ENCODE data around the gene STAT3.

STAT3 gene

GRCh38 chr17:42345396-42346073 is 42.7 kb downstream of the STAT3 start:
- no peak for TF ChIP-seq CTCF (IDR thresholded peaks at IDR 0.05; ENCODE audit: control insufficient read depth, insufficient read depth, low read depth, low read length, missing control alignments)
- H3K4me3 ChIP-seq (ENCODE audit: control insufficient read depth, low read depth, low read length) = no peak overlapping the region
- DNase-seq (ENCODE audit: low read depth) = no peak

- no peak overlapping the region for H3K4me3 ChIP-seq (ENCODE audit: control insufficient read depth, low read depth, low read length)
- no peak for DNase-seq (ENCODE audit: low read depth)
- TF ChIP-seq CTCF (IDR thresholded peaks at IDR 0.05; ENCODE audit: control insufficient read depth, insufficient read depth, low read depth, low read length, missing control alignments) = no peak
Measured at GRCh38 chr17:42342242-42343008, 45.8 kb downstream of the STAT3 start.

- no peak for TF ChIP-seq CTCF (IDR thresholded peaks at IDR 0.05; ENCODE audit: control insufficient read depth, insufficient read depth, low read depth, low read length, missing control alignments)
- DNase-seq (ENCODE audit: low read depth) = no peak
- H3K4me3 ChIP-seq (ENCODE audit: control insufficient read depth, low read depth, low read length) = no peak overlapping the region
Measured at GRCh38 chr17:42341568-42341967, 46.7 kb downstream of the STAT3 start.

- no peak for DNase-seq (ENCODE audit: low read depth)
- no peak overlapping the region for H3K4me3 ChIP-seq (ENCODE audit: control insufficient read depth, low read depth, low read length)
- TF ChIP-seq CTCF (IDR thresholded peaks at IDR 0.05; ENCODE audit: control insufficient read depth, insufficient read depth, low read depth, low read length, missing control alignments) = no peak
Measured at GRCh38 chr17:42340691-42341127, 47.5 kb downstream of the STAT3 start.

GRCh38 chr17:42339221-42339620 is 49.0 kb downstream of the STAT3 start:
- DNase-seq (ENCODE audit: low read depth) = no peak
- H3K4me3 ChIP-seq (ENCODE audit: control insufficient read depth, low read depth, low read length) = no peak overlapping the region
- no peak for TF ChIP-seq CTCF (IDR thresholded peaks at IDR 0.05; ENCODE audit: control insufficient read depth, insufficient read depth, low read depth, low read length, missing control alignments)

GRCh38 chr17:42338427-42338985 is 49.7 kb downstream of the STAT3 start:
- H3K4me3 ChIP-seq (ENCODE audit: control insufficient read depth, low read depth, low read length) = no peak overlapping the region
- TF ChIP-seq CTCF (IDR thresholded peaks at IDR 0.05; ENCODE audit: control insufficient read depth, insufficient read depth, low read depth, low read length, missing control alignments) = no peak
- DNase-seq (ENCODE audit: low read depth) = no peak

Measured in AG09309 (cell line).